H1 (cell line): Measurements from ENCODE around the gene NARS2. TPM values are rescaled to one million over a fixed set of nuclear protein-coding genes. Genes with fewer than 3 reads are reported as not detected.

Experiments
- CTCF ChIA-PET: fragments of 300-600 bp; sonication (Branson Sonifier 250); formaldehyde crosslinking; loops from one replicate; lab custom pipeline; 2021; ENCODE audit not compliant: partially characterized antibody; lab: Charles Lee
- POLR2A ChIA-PET: fragments of 300-600 bp; sonication (Branson Sonifier 250); formaldehyde crosslinking; loops from one replicate; lab custom pipeline; 2021; ENCODE audit warnings: inconsistent platforms; ENCODE audit not compliant: partially characterized antibody; lab: Charles Lee
- DNase-seq, 2 experiments: peaks; one replicate each; pipeline versions ENCODE4 v3.0.0 to v3.0.0-alpha.2; 2010 to 2022; ENCODE audit warnings: low spot score in 2 of 2, low read depth in 1 of 2, mixed read lengths in 1 of 2
- FAIRE-seq: peaks from 2 replicates; lab custom pipeline; 2011; peaks lifted over from hg19 to GRCh38; lab: Jason Lieb, UNC
- H2AFZ ChIP-seq: 2 replicates; pipeline ENCODE4 v1.8.1; 2012; ENCODE audit warnings: low read length, inconsistent platforms
- H2AK5ac ChIP-seq: 2 replicates; pipeline ENCODE4 v1.6.1; 2013; ENCODE audit warnings: low read depth, low read length
- H2BK120ac ChIP-seq: replicated peaks from 2 replicates; pipeline ENCODE3; 2013; ENCODE audit warnings: low read depth, low read length, inconsistent platforms
- H2BK12ac ChIP-seq: 2 replicates; pipeline ENCODE4 v1.6.1; 2013; ENCODE audit warnings: low read depth, low read length
- H2BK15ac ChIP-seq: 2 replicates; pipeline ENCODE4 v1.6.1; 2013; ENCODE audit warnings: low read length
- H2BK20ac ChIP-seq: 2 replicates; pipeline ENCODE4 v1.6.1; 2013; ENCODE audit warnings: low read length
- H2BK5ac ChIP-seq: 2 replicates; pipeline ENCODE4 v1.6.1; 2013; ENCODE audit warnings: low read depth, low read length
- H3K14ac ChIP-seq: 2 replicates; pipeline ENCODE4 v1.6.1; 2013; ENCODE audit warnings: inconsistent platforms; ENCODE audit not compliant: insufficient read length
- H3K18ac ChIP-seq: 2 replicates; pipeline ENCODE4 v1.6.1; 2013; ENCODE audit warnings: low read length; ENCODE audit errors: extremely low read depth
- H3K23ac ChIP-seq: 2 replicates; pipeline ENCODE4 v1.6.1; 2013; ENCODE audit warnings: inconsistent platforms; ENCODE audit not compliant: insufficient read length
- H3K23me2 ChIP-seq: 2 replicates; pipeline ENCODE4 v1.6.1; 2013; ENCODE audit warnings: low read depth, low read length
- H3K27ac ChIP-seq: 2 replicates; pipeline ENCODE4 v1.6.1; 2011; ENCODE audit warnings: low read depth, low read length, inconsistent platforms
- H3K27me3 ChIP-seq, 4 experiments: replicated peaks in 1 of 4; 1 replicate in 1 of 4; 2 replicates in 3 of 4; pipeline versions ENCODE4 v1.6.1 to v1.8.1; 2011 to 2013; ENCODE audit warnings: low read length in 3 of 4, mild to moderate bottlenecking in 3 of 4, inconsistent platforms in 2 of 4, mixed read lengths in 2 of 4, moderate library complexity in 1 of 4; ENCODE audit not compliant: control insufficient read depth in 3 of 4, insufficient read depth in 3 of 4; ENCODE audit errors: extremely low read depth in 1 of 4
- H3K36me3 ChIP-seq, 4 experiments: 2 replicates each; pipeline versions ENCODE4 v1.6.1 to v1.8.1; 2011 to 2013; ENCODE audit warnings: mild to moderate bottlenecking in 4 of 4, low read length in 3 of 4, moderate library complexity in 2 of 4, control low read depth in 1 of 4, inconsistent platforms in 1 of 4; ENCODE audit not compliant: insufficient read depth in 4 of 4, control insufficient read depth in 2 of 4
- H3K4ac ChIP-seq: replicated peaks from 2 replicates; pipeline ENCODE3; 2013; ENCODE audit warnings: low read length, low read depth, mixed read lengths, inconsistent platforms; ENCODE audit not compliant: insufficient read length
- H3K4me1 ChIP-seq, 4 experiments: replicated peaks in 1 of 4; 1 replicate in 1 of 4; 2 replicates in 3 of 4; pipeline versions ENCODE4 v1.6.1 to v1.8.1; 2011 to 2013; ENCODE audit warnings: low read length in 3 of 4, inconsistent platforms in 2 of 4, mixed read lengths in 1 of 4; ENCODE audit not compliant: insufficient read depth in 4 of 4, control insufficient read depth in 3 of 4
- H3K4me2 ChIP-seq, 2 experiments: 2 replicates each; pipeline versions ENCODE4 v1.6.1 to v1.8.1; 2011 to 2013; ENCODE audit warnings: low read depth in 2 of 2, low read length in 2 of 2, control low read depth in 1 of 2, inconsistent platforms in 1 of 2, mild to moderate bottlenecking in 1 of 2; ENCODE audit not compliant: insufficient read depth in 1 of 2
- H3K4me3 ChIP-seq, 4 experiments: fragments of 200-600, 300-600 bp in 1 of 4; sonication (generic), shearing (Covaris generic), sonication (Bioruptor Twin) in 1 of 4; 2 replicates each; pipeline versions ENCODE4 v1.5.1 to v1.8.1; 2011 to 2016; ENCODE audit warnings: low read length in 4 of 4, low read depth in 3 of 4, control low read depth in 2 of 4, inconsistent platforms in 2 of 4, mild to moderate bottlenecking in 2 of 4, mixed read lengths in 1 of 4, moderate library complexity in 1 of 4; ENCODE audit not compliant: insufficient read depth in 2 of 4; ENCODE audit errors: extremely low read depth in 1 of 4
- H3K56ac ChIP-seq: replicated peaks from 2 replicates; pipeline ENCODE3; 2013; ENCODE audit warnings: low read depth, mild to moderate bottlenecking, mixed read lengths, low read length, inconsistent platforms; ENCODE audit not compliant: insufficient read length
- H3K79me1 ChIP-seq: 2 replicates; pipeline ENCODE4 v1.6.1; 2013; ENCODE audit warnings: low read depth, low read length, control low read depth
- H3K79me2 ChIP-seq, 2 experiments: 2 replicates each; pipeline versions ENCODE4 v1.6.1 to v1.8.1; 2012 to 2013; ENCODE audit warnings: low read length in 2 of 2, mild to moderate bottlenecking in 2 of 2, inconsistent platforms in 1 of 2; ENCODE audit not compliant: insufficient read depth in 2 of 2, control insufficient read depth in 1 of 2
- H3K9ac ChIP-seq, 4 experiments: replicated peaks in 1 of 4; 1 replicate in 1 of 4; 2 replicates in 3 of 4; pipeline versions ENCODE4 v1.6.1 to v1.8.1; 2011 to 2013; ENCODE audit warnings: low read depth in 3 of 4, low read length in 3 of 4, control low read depth in 2 of 4, mild to moderate bottlenecking in 2 of 4, moderate library complexity in 2 of 4, inconsistent platforms in 1 of 4; ENCODE audit errors: extremely low read depth in 1 of 4
- H3K9me3 ChIP-seq, 2 experiments: 2 replicates each; pipeline versions ENCODE4 v1.6.1 to v1.8.1; 2012 to 2013; ENCODE audit warnings: mild to moderate bottlenecking in 2 of 2, moderate library complexity in 2 of 2, control low read depth in 1 of 2, inconsistent platforms in 1 of 2, low read depth in 1 of 2, low read length in 1 of 2, mixed read lengths in 1 of 2; ENCODE audit not compliant: insufficient read depth in 2 of 2
- H4K20me1 ChIP-seq, 2 experiments: replicated peaks in 1 of 2; 2 replicates each; pipeline versions ENCODE3 to v1.8.1; 2011 to 2013; ENCODE audit warnings: inconsistent platforms in 2 of 2, low read length in 2 of 2, mild to moderate bottlenecking in 1 of 2; ENCODE audit not compliant: insufficient read depth in 2 of 2, control insufficient read depth in 1 of 2
- H4K5ac ChIP-seq: 2 replicates; pipeline ENCODE4 v1.6.1; 2013; ENCODE audit warnings: low read length, low read depth, mixed read lengths, inconsistent platforms; ENCODE audit not compliant: insufficient read length
- H4K8ac ChIP-seq: 2 replicates; pipeline ENCODE4 v1.8.0; 2013; ENCODE audit warnings: mild to moderate bottlenecking, moderate library complexity, low read length, inconsistent platforms; ENCODE audit not compliant: insufficient read depth; ENCODE audit errors: extremely low read depth
- H4K91ac ChIP-seq: replicated peaks from 2 replicates; pipeline ENCODE3; 2013; ENCODE audit warnings: low read length, mixed read lengths, inconsistent platforms; ENCODE audit not compliant: insufficient read length
- ASH2L ChIP-seq: fragments of 200-600, 300-600 bp; sonication (generic); IDR thresholded peaks from one replicate; pipeline ENCODE4 v1.7.1; 2017; ENCODE audit warnings: low read length
- ATF2 ChIP-seq: IDR thresholded peaks from 2 replicates; pipeline ENCODE4 v1.6.1; 2012; ENCODE audit warnings: low read length, inconsistent platforms
- E2F6 ChIP-seq: IDR thresholded peaks from 2 replicates; pipeline ENCODE4 v1.6.1; 2012; ENCODE audit warnings: inconsistent platforms
- EP300 ChIP-seq, 2 experiments: IDR thresholded peaks; 1 replicate in 1 of 2; 2 replicates in 1 of 2; pipeline ENCODE4 v1.6.1; 2011 to 2012; ENCODE audit warnings: low read depth in 2 of 2, low read length in 2 of 2, mild to moderate bottlenecking in 2 of 2, borderline replicate concordance in 1 of 2, inconsistent platforms in 1 of 2, moderate library complexity in 1 of 2
- FOSL1 ChIP-seq: IDR thresholded peaks from 2 replicates; pipeline ENCODE4 v1.6.1; 2011; ENCODE audit warnings: mild to moderate bottlenecking, low read depth, low read length, moderate library complexity; ENCODE audit not compliant: insufficient read depth
- SP4 ChIP-seq: IDR thresholded peaks from 2 replicates; pipeline ENCODE4 v1.6.1; 2012; ENCODE audit warnings: low read length, inconsistent platforms
- TAF1 ChIP-seq: IDR thresholded peaks from 2 replicates; pipeline ENCODE4 v1.6.1; 2011; ENCODE audit warnings: mild to moderate bottlenecking, low read depth, low read length
- YY1 ChIP-seq: IDR thresholded peaks from 2 replicates; pipeline ENCODE4 v1.6.1; 2011; ENCODE audit warnings: low read depth, mild to moderate bottlenecking, low read length
- WGBS, 2 experiments: shearing (Covaris generic) in 1 of 2; methylation state at CpG; one replicate each; pipeline versions ENCODE4 v1.1.6 to v1.1.7; 2013 to 2015; ENCODE audit warnings: low lambda C conversion rate in 2 of 2, mixed read lengths in 2 of 2, inconsistent platforms in 1 of 2, low coverage in 1 of 2, missing lambda C conversion rate in 1 of 2; ENCODE audit not compliant: insufficient replicate concordance in 2 of 2, insufficient coverage in 1 of 2, insufficient read length in 1 of 2; ENCODE audit errors: extremely low coverage in 1 of 2, missing lambda C conversion rate in 1 of 2; 5-methylcytosine and 5-hydroxymethylcytosine counted together
- polyA plus RNA-seq, 7 experiments: library from polyadenylated mRNA; depleted of rRNA in 3 of 7; stranded (reverse) in 5 of 7; unstranded in 2 of 7; fragments of >200 nt in 5 of 7; fragments of 200-250 nt in 2 of 7; gene quantifications; 1 replicate in 5 of 7; 2 replicates in 1 of 7; 4 replicates in 1 of 7; pipeline versions ENCODE4 v1.2.1 to v1.2.3, GENCODE V29; 2011 to 2013; ENCODE audit warnings: missing spikeins in 2 of 7, mixed read lengths in 2 of 7
- total RNA-seq: library from RNA; stranded (reverse); fragmentation: NEBNext Ultra II Directional; extraction: Animal tissue kit (Norgen Biotek cat#: 25700); gene quantifications from 2 replicates; pipeline ENCODE4 v1.2.1, GENCODE V29; 2021

The NARS2 gene
- total and polyA plus RNA-seq, 2 of the 8 experiments (the other 6 are each of a cell fraction or from before 2014, with no cell fraction given) = 26.2 to 51.6 TPM

DNA sequence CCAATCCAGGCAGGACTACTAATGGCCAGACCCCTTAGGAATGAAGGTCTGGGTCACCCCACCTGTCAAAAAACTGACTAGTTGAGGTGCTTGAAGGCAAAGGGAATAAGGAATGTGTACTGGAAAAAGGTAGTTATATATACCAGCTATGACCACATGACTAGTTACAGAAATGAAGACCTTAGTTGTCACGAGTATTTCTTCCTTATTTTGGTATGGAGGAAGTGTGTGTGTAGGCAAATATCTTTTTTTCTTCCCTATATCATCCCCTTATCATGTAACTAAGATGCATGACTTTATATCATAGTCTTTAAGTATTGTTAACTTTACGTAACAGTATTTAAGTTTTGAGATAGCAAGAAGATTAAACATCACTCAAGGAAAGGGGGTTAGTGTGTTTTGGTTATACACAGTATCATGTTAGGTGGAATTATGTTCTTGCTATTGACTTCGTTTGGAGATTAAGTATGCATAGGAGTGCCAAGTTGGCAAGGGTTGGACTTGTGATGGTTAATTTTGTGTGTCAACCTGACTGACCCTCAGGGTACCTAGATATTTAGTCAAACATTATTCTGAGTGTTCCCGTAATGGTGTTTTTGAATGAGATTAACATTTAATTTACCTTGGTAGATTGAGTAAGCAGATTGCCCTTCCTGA is 38.2 kb upstream of the NARS2 start:
- no peak overlapping the region for H3K4me2 ChIP-seq
- TF ChIP-seq TAF1 (no peak), YY1 (no peak), ASH2L (no peak), SP4 (no peak), ATF2 (no peak), FOSL1 (no peak), E2F6 (no peak), EP300 (IDR thresholded peaks at IDR 0.05; ENCODE audit: borderline replicate concordance in 1 of 2, low read depth in 2 of 2, low read length in 2 of 2) (no peak)

More for the DNA sequence above, 38.2 kb upstream of the NARS2 start:
- Histone ChIP-seq H3K18ac (no peak overlapping the region), H3K36me3 (no peaks in the 10 kb centered on the region), H3K4ac (no peak overlapping the region), H2BK20ac (no peak overlapping the region), H4K91ac (no peak overlapping the region), H3K9ac (no peak overlapping the region), H3K9me3 (no peaks in the 10 kb centered on the region), H2BK120ac (no peak overlapping the region), H3K4me1 (no peaks in the 10 kb centered on the region), H3K79me2 (no peaks in the 10 kb centered on the region), H2BK12ac (no peak overlapping the region), H2AK5ac (no peak overlapping the region), H3K27me3 (no peaks in the 10 kb centered on the region), H3K27ac (no peak overlapping the region), H3K4me3 (no peak overlapping the region), H3K23me2 (no peaks in the 10 kb centered on the region), H4K8ac (no peak overlapping the region), H2BK5ac (no peak overlapping the region), H4K20me1 (no peaks in the 10 kb centered on the region), H3K79me1 (no peaks in the 10 kb centered on the region), H4K5ac (no peak overlapping the region), H3K56ac (no peak overlapping the region), H2BK15ac (no peak overlapping the region), H3K23ac (no peak overlapping the region), H2AFZ (no peak overlapping the region), H3K14ac (no peak overlapping the region)
- ChIA-PET CTCF (no interaction called here), POLR2A (no interaction called here)
- FAIRE-seq = no peak
- DNase-seq = no peak
- WGBS, 2 experiments = 86% methylated on average over 4 of the region's 4 CpGs; no CpG with 5 or more reads in 1 of the 2 experiments
